Gastrocnemius medialis (tissue), 4 donors: ENCODE results near the gene ZFP36. TPM values are rescaled to one million over a fixed set of nuclear protein-coding genes. Genes with fewer than 3 reads are reported as not detected.

Experiments
- ATAC-seq, 2 donors: fragments of 150-250 bp; one replicate each; pipeline ENCODE4 v1.9.1; 2016
- DNase-seq, 2 donors: peaks; one replicate each; pipeline ENCODE4 v3.0.0-alpha.2; 2019
- H3K27ac ChIP-seq, 4 donors: fragments of 200-600 bp; sonication (generic); 1 replicate in 1 of 4; 2 replicates in 3 of 4; pipeline ENCODE4 v1.5.1; 2016 to 2018; ENCODE audit warnings: mild to moderate bottlenecking in 2 of 4, moderate library complexity in 1 of 4
- H3K27me3 ChIP-seq, 3 donors: fragments of 200-600 bp; sonication (generic) in 2 of 3; 1 replicate in 1 of 3; 2 replicates in 2 of 3; pipeline versions ENCODE4 v1.5.1 to v1.6.0; 2016 to 2019; ENCODE audit warnings: mild to moderate bottlenecking in 1 of 3, moderate library complexity in 1 of 3
- H3K36me3 ChIP-seq, 2 donors: fragments of 200-600 bp; sonication (generic) in 1 of 2; one replicate each; pipeline ENCODE4 v1.5.1; 2017 to 2018
- H3K4me1 ChIP-seq, 2 donors: fragments of 200-600 bp; sonication (generic) in 1 of 2; one replicate each; pipeline ENCODE4 v1.5.1; 2016 to 2017; ENCODE audit warnings: mild to moderate bottlenecking in 2 of 2
- H3K4me3 ChIP-seq, 4 donors: fragments of 200-600 bp; sonication (generic) in 3 of 4; 1 replicate in 1 of 4; 2 replicates in 3 of 4; pipeline ENCODE4 v1.5.1; 2016 to 2019; ENCODE audit warnings: mild to moderate bottlenecking in 2 of 4
- H3K9me3 ChIP-seq, 3 donors: fragments of 200-600 bp; sonication (generic) in 2 of 3; 1 replicate in 1 of 3; 2 replicates in 2 of 3; pipeline ENCODE4 v1.5.1; 2016 to 2019
- POLR2A ChIP-seq, 2 donors: fragments of 450-650 bp; IDR thresholded peaks; one replicate each; pipeline ENCODE4 v1.6.1; 2017; ENCODE audit warnings: antibody characterized with exemption in 2 of 2, mild to moderate bottlenecking in 2 of 2, moderate library complexity in 2 of 2
- in situ Hi-C, 4 donors: fragments of 200-750 bp; cut with MboI; loops; one replicate each; pipeline versions ENCODE4 v1.15.0 to v1.8.0; 2017; ENCODE audit warnings: low sequenced_read_pairs in 4 of 4
- intact Hi-C: fragments of 100-400 bp; cut with DNase I; formaldehyde crosslinking; loops from one replicate; pipeline ENCODE4 v1.15.1; 2023; ENCODE audit warnings: low total_unique reads
- total RNA-seq, 4 donors: library from RNA; depleted of rRNA; stranded (reverse); fragments of >200 nt; gene quantifications; one replicate each; pipeline versions ENCODE4 v1.1.0 to v1.2.3, GENCODE V29; 2016
- TF ChIP-seq, protein P1 (sequence below), 5 experiments: fragments of 450-650 bp in 3 of 5; fragments of 200-600 bp in 2 of 5; sonication (generic) in 2 of 5; IDR thresholded peaks in 4 of 5; conservative IDR thresholded peaks in 1 of 5; 1 replicate in 4 of 5; 2 replicates in 1 of 5; pipeline ENCODE4 v1.5.1; 2016 to 2019; ENCODE audit warnings: antibody characterized with exemption in 5 of 5, mild to moderate bottlenecking in 3 of 5, moderate library complexity in 3 of 5

Gene ZFP36
- total RNA-seq, 4 donors from 2014 or later = 72.2 to 202 (median 132) TPM

DNA sequence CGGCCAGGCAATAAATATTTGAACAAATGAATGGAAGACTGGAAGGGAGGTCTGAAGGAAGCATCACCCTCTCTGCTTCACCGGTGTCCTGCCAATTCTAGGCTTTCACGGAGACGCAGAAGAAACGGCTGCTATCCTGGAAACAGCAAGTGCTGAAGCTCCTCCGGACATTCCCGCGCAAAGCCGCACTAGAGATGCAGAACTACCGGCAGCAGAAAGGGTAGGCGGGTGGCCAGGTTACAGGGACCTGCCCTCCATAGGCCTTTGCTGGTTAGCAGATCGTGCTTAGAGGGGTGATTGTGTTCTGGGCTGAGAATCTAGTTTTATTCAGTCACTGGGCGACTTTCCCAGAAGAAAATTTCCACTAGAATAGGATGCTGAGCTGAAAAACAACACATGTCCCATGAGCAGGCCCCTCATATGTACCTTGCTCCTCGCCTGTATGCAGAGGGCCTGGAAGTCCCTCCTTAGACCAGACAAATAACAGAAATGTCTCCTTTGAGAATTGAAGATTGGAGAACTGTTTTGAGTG is 26.7 kb upstream of the ZFP36 start:
- Histone ChIP-seq H3K27ac (no peak overlapping the region), H3K4me3 (no peak overlapping the region), H3K9me3 (no peaks in the 10 kb centered on the region), H3K27me3 (no peaks in the 10 kb centered on the region), H3K36me3 (peaks cover 0 to 83% of the 10 kb centered on the region in 2 donors), H3K4me1 (no peaks in the 10 kb centered on the region)
- TF ChIP-seq, protein P1, sequence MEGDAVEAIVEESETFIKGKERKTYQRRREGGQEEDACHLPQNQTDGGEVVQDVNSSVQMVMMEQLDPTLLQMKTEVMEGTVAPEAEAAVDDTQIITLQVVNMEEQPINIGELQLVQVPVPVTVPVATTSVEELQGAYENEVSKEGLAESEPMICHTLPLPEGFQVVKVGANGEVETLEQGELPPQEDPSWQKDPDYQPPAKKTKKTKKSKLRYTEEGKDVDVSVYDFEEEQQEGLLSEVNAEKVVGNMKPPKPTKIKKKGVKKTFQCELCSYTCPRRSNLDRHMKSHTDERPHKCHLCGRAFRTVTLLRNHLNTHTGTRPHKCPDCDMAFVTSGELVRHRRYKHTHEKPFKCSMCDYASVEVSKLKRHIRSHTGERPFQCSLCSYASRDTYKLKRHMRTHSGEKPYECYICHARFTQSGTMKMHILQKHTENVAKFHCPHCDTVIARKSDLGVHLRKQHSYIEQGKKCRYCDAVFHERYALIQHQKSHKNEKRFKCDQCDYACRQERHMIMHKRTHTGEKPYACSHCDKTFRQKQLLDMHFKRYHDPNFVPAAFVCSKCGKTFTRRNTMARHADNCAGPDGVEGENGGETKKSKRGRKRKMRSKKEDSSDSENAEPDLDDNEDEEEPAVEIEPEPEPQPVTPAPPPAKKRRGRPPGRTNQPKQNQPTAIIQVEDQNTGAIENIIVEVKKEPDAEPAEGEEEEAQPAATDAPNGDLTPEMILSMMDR (IDR thresholded peaks at IDR 0.05 in 4 of 5, conservative IDR thresholded peaks at IDR 0.05 in 1 of 5) = no peak
- TF ChIP-seq POLR2A (IDR thresholded peaks at IDR 0.05) = no peak
- intact Hi-C loops (loop anchor here (10.0 kb wide), 1 partner anchor 845 kb away; no protein-coding TSS in a partner anchor), in situ Hi-C loops (no loop called here)
- no peak for DNase-seq
- ATAC-seq = no peak

DNA sequence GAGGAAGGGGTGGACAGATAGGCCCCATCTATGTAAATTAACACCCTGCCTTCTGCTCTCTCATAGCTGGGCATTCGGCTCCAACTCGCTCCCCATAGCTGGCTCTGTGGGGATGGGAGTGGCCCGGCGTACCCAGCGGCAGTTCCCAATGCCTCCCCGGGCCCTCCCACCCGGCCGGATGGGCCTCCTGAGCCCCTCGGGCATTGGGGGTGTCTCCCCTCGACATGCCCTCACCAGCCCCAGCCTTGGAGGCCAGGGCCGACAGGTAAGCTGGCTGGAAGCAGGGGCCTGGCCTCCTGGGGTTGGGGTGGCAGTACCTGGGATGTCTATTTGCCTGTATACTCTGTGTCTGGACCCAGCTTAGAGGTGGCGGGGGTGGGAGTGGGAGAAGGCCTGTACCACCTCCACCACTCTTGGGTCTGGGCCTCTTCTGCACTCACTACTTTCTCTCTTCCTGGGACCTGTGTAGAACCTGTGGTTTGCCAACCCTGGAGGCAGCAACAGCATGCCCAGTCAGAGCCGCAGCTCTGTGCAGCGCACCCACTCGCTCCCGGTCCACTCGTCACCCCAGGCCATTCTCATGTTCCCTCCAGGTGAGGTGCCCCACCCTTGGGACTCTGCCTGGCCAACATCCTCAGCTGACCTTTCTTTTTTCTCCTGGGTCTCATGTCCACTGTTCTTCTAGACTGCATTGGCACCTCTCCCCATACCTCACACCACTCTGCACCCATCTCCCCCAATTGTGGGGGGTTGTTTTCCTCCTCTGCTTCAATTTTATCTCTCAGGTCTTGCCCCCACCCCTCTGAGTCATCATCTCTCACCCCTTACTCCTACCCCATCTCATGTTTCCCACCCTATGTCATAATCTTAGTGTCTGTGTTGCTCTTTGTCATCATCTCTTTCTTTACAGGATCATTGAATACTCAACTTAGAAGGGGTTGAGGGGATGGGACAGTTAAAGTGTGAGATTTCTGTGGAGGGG is 25.8 kb upstream of the ZFP36 start:
- no peak for DNase-seq
- Histone ChIP-seq H3K4me1 (no peaks in the 10 kb centered on the region), H3K27me3 (no peaks in the 10 kb centered on the region), H3K27ac (no peak overlapping the region), H3K9me3 (no peaks in the 10 kb centered on the region), H3K36me3 (peaks cover 0 to 89% of the 10 kb centered on the region in 2 donors), H3K4me3 (no peak overlapping the region)
- TF ChIP-seq, protein P1 (IDR thresholded peaks at IDR 0.05 in 4 of 5, conservative IDR thresholded peaks at IDR 0.05 in 1 of 5) = no peak
- TF ChIP-seq POLR2A (IDR thresholded peaks at IDR 0.05) = no peak
- no peak for ATAC-seq
- in situ Hi-C loops = no loop called here
- intact Hi-C loops = loop anchor here (10.0 kb wide), 1 partner anchor 846 kb away; no protein-coding TSS in a partner anchor

DNA sequence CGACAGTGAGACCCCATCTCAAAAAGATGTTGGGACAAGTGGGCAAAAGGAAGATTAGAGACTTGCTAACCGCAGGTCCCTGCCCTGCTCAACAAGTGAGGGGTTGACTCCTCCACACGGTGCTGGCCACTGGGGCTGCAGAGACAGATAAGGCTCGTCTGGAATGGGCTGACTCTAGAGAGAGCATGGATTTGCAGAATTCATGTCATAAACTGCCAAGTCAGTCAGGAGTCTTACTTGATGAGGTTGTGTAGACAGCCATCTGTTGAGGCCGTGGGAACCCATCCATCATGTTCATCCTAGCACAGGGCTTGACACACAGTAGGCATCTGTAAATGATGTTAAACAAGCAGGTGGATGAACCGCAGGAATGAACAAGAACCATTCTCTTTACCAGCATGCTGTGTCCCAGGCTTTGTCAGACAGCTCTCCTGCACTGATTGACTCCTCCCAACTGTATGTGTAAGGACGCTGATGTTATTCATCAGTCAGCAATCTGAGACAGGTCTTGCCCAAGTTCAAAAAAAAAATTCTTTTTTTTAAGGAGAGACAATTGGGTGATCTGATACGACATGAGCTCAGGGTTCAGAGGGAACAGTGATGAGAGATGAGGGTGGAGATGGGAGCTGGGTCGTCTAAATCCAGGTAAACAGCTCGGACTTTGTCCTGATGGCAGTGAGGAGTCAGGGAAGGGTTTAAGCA is 24.6 kb upstream of the ZFP36 start:
- peaks cover 0 to 89% of the 10 kb centered on the region in 2 donors for H3K36me3 ChIP-seq
- no peak overlapping the region for H3K27ac ChIP-seq
- no peaks in the 10 kb centered on the region for H3K4me1 ChIP-seq
- no peak for TF ChIP-seq POLR2A (IDR thresholded peaks at IDR 0.05)
- TF ChIP-seq, protein P1 (IDR thresholded peaks at IDR 0.05 in 4 of 5, conservative IDR thresholded peaks at IDR 0.05 in 1 of 5) = no peak
- no peaks in the 10 kb centered on the region for H3K27me3 ChIP-seq
- DNase-seq (no peak), ATAC-seq (no peak)
- H3K9me3 ChIP-seq = no peaks in the 10 kb centered on the region
- in situ Hi-C loops (no loop called here), intact Hi-C loops (loop anchor here (10.0 kb wide), 1 partner anchor 847 kb away; no protein-coding TSS in a partner anchor)
- no peak overlapping the region for H3K4me3 ChIP-seq

DNA sequence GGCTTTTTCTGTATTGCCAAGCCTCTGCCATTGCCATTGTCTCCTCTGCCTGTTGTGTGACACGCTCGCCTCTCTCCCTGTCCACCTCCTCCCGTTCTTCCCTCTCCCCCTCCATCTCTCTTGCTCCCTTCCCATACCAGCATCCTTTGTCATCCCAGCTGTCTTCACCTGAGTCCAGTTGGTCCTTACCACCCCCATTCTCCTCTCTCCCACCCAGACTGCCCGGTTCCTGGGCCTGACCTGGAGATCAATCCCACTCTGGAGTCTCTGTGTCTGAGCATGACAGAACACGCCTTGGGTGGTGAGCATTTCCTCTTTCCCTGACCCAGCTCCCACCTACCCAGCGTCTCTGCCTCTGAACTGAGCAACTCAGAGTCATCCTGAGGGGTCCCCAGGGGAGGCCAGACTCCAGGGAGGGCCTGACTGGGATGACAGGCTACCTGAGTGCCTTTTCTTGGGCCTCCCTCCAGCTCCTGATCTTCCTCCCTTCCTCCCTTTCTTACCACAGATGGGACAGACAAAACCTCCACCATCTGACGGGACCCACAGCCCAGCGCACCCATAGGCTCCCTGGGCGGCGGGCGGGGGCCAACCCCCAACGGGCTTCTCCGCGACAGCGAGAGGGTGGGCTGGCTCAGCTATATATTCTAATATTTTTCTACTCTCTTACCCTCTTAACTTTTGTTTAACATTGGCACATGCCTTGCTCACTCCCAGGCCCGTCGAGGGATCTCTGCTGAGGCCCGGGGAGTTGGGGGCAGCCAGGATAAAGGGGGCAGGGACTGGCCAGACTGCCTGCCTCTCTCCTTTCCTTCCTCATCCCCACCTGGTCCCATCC is 23.4 kb upstream of the ZFP36 start:
- peaks cover 0 to 89% of the 10 kb centered on the region in 2 donors for H3K36me3 ChIP-seq
- no peak overlapping the region for H3K27ac ChIP-seq
- H3K4me1 ChIP-seq = no peaks in the 10 kb centered on the region
- H3K27me3 ChIP-seq = no peaks in the 10 kb centered on the region
- intact Hi-C loops (loop anchor here (10.0 kb wide), 1 partner anchor 848 kb away; no protein-coding TSS in a partner anchor), in situ Hi-C loops (no loop called here)
- no peak overlapping the region for H3K4me3 ChIP-seq
- TF ChIP-seq, protein P1 (IDR thresholded peaks at IDR 0.05 in 4 of 5, conservative IDR thresholded peaks at IDR 0.05 in 1 of 5) = no peak
- TF ChIP-seq POLR2A (IDR thresholded peaks at IDR 0.05) = no peak
- no peak for DNase-seq
- H3K9me3 ChIP-seq = no peaks in the 10 kb centered on the region
- no peak for ATAC-seq
